ENCODE results near the gene BUD23.
"Not testable (repeated sequence)": the region's sequence is repeated elsewhere in the genome, so short reads cannot be mapped to it uniquely, and the experiment has no call there.

The BUD23 gene

GRCh38 chr7:73668103-73668885 lies 15.1 kb upstream of the BUD23 start:
- no peak for DNase-seq

DNA sequence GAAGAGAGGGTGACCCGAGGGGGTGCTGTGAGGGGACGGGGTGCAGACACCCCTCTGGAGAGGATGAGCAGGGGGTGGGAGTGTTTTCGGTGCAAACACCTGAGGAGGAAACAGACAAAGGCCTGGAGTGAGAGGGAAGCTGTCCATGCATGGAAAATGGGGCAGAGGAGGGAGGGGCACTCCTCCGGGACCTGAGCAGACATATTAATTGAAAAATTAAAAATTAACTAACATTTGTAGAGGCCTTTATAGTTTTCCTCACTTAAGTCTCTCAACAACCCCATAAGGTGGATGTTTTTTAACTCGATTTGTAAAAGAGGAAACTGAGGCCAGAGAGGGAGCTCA lies 14.5 kb upstream of the BUD23 start:
- DNase-seq = no peak

- no peak for DNase-seq
Observed at GRCh38 chr7:73669288-73669701, 14.1 kb upstream of the BUD23 start.

- no peak for DNase-seq
Observed at GRCh38 chr7:73669858-73670385, 13.5 kb upstream of the BUD23 start.

DNA sequence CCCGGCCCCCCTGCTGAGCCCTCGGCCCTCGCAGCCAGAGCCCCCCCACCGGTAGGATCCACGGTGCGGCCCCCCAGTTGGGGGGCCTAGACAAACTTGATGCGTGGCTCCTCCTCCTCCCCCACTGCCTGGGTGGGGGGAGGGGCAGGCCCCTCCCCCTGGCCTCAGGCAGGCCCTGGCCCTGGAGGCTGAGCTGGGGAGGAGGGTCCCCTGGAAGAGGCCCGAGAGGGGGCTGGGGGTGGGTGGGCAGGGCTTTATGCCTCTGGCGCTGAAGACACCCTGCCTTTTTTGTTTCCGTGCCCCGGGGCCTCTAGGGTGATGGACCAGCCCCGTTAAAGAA lies 12.1 kb upstream of the BUD23 start:
- no peak for DNase-seq

DNA sequence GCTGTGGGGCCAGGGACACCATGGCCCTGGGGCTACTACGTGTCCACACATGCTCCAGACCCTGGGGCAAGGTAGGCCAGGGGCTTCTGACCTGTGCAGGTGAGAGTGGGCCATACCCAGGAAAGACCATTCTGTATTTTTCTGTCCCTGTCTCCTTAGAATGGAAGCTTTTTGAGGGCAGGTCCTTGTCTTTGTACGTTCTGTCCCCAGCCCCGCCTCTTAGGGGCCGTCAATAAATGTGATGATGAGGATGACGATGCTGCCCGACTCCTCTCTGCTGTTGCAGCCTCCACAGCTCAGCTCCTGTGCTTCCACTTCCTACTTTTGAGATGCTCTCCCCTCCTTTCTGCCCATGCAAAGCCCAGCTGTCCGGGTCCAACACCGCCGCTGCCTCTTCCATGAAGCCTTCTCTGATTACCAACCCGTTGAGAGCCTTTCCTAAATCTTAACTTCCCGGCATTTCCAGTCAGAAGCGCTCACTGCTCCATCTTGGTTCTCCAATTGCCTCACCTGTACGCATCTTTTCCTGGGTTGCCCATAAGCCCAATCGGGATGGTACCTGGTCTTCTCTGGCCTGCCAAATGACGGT lies 11.4 kb upstream of the BUD23 start:
- no peak for DNase-seq

DNA sequence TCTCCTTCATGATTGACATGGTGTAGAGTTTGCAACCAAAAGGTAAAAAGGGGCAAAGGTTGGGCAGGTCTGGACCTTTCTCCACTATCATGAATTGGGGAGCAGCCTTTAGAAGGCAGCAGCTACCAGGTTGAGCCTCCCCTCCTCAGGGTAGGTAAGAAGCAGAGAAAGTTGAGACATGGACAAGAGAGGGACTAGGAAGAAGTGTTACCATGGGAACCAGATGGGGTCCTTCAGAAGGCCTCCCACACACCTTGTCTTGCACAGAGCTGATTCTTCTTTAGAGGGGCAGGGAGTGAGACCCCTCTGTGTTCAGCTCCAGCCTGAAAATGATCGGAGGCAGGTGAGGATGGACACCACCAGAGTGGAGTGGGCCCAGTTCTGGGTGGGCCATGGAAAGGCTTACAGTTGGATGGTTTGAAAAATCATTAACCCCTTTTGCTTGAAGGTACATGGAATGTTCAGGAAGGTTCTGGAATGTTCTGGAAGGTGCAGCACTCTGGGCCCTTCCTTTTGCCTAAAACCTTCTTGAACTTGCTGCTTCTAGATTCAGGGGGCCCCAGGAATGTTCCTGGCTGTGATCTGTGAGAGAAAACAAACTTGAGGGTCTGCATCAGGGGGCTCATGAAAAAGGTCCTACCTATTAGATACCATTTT lies 8.8 kb upstream of the BUD23 start:
- no peak for DNase-seq

- not testable (repeated sequence) for DNase-seq
Observed at GRCh38 chr7:73676062-73676461, 7.3 kb upstream of the BUD23 start.

- no peak for DNase-seq
Observed at GRCh38 chr7:73678862-73679261, 4.5 kb upstream of the BUD23 start.

GRCh38 chr7:73679709-73680108 lies 3.7 kb upstream of the BUD23 start:
- no peak for DNase-seq

- DNase-seq = no peak
Observed at GRCh38 chr7:73680501-73680900, 2.9 kb upstream of the BUD23 start.

- no peak for DNase-seq
Observed at GRCh38 chr7:73681031-73681430, 2.4 kb upstream of the BUD23 start.

- no peak for DNase-seq
Observed at GRCh38 chr7:73682745-73683055, 697 bp upstream of the BUD23 start.

- DNase-seq = no peak
Observed at GRCh38 chr7:73683788-73684693, 644 bp downstream of the BUD23 start.

- DNase-seq = no peak
Observed at GRCh38 chr7:73685311-73685710, 1.9 kb downstream of the BUD23 start.

- no peak for DNase-seq
Observed at GRCh38 chr7:73688288-73688687, 4.9 kb downstream of the BUD23 start.

DNA sequence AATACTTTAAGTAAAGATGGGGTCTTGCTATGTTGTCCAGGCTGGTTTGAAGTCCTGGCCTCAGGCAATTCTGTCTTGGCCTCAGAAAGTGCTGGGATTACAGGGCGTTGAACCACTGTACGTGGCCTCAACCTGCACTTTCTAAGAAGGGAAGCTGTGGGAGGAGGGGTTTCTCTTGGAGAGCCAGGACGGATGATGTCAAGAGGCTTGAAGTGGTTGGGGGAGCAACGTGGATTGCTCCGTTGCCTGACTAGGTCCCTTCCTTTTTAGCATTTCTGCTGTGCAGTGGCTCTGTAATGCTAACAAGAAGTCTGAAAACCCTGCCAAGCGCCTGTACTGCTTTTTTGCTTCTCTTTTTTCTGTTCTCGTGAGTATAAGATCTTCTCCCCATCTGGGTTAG lies 7.2 kb downstream of the BUD23 start:
- DNase-seq = no peak

GRCh38 chr7:73696372-73696771 lies 13.0 kb downstream of the BUD23 start:
- DNase-seq = no peak

DNA sequence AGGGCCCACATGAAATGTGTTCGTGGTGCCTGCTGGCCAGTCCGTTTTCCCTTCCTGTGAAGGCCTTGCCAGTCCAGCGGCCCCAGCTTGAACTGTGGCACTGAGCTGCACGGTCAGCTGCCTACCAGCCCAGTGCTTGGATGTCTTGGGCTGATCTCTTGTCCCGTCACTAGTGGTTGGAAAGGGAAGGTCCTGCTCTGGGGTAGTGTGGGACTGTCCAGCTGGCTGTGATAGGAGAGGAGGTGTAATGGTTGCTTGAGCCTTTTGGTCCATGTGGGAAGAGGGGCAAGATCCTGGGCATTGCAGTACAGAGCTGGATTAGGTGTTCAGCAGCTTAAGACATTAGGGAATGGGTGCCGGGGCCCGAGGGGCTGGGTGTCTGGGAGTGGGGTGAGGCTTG lies 15.0 kb downstream of the BUD23 start:
- no peak for DNase-seq

DNA sequence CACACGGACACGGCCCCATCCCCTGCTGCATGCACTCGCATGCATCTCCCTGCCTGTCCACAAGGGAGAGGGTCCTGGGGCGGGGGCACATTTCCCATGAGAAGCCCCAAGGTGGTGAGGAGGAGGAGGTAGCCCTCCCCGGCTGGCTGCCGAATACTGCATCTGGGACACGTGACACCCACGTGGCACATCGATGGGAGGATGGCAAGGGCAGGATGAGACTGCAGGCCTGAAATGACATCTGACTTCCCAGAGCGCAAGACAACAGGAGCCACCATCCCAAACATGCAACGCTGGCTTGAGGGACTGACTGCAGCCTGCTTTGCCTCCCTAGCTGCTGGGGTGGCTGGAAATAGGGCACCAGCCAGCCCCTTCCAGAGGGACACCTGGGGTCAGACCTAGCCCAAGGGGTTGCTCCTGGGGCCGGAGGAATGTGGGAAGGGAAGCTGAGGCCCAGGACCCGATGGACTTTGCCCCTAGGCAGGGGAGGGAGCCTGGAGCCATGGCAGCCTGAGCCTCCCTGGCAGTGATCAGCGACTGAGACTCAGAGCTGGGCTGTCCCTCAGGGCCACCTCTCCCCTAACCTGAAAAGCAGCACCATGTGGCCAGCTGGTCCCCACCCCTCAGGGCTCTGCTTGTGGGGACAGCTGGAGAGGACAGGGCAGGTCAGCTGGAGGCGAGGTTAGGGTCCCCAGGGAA lies 16.1 kb downstream of the BUD23 start:
- no peak for DNase-seq

- DNase-seq = no peak
Observed at GRCh38 chr7:73700069-73700423, 16.6 kb downstream of the BUD23 start.

DNA sequence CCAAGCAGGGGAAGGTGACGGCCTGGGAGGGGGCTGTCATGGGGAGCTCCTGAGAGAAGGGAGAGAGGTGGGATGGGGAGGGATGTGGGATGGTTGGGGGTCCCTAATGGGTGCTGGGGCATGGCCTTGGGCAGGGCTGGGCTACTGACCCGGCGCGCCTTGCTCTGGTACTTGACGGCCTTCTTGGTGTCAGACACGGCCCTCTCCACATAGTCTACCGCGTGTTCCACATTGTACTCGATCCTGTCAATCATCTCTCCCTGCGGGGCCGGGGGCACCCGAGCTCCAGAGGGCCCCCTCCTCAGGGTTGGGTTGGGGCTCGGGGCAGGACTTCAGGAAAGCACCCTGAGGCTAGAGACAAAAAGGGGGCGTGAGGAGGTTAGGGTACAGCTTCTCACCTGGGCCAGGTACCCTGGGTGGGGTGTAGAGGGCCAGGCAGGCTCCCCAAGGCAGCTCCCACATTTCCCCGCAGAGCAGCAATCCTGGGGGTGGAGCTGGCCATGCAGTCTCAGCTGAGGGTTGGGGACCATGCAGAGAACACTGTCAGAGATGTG lies 17.3 kb downstream of the BUD23 start:
- no peak for DNase-seq

All from NCI-H748 treated with DMSO at 0.1 percent for 48 hours (cell line).